H9 (cell line): ENCODE results near the gene CCM2L. TPM values are rescaled to one million over a fixed set of nuclear protein-coding genes. Genes with fewer than 3 reads are reported as not detected.

ENCODE experiments used
- DNase-seq: peaks from one replicate; pipeline ENCODE4 v3.0.0-alpha.2; 2017
- H2AFZ ChIP-seq: one replicate; pipeline ENCODE4 v1.6.1; 2013; ENCODE audit warnings: mild to moderate bottlenecking, low read length, control low read depth, moderate library complexity
- H2AK5ac ChIP-seq: 2 replicates; pipeline ENCODE4 v1.6.1; 2013; ENCODE audit warnings: low read length, control low read depth, mixed read lengths; ENCODE audit not compliant: insufficient read length
- H2BK120ac ChIP-seq: one replicate; pipeline ENCODE4 v1.6.1; 2013; ENCODE audit warnings: low read depth, mild to moderate bottlenecking, low read length, control low read depth, inconsistent platforms; ENCODE audit not compliant: poor library complexity, severe bottlenecking
- H2BK12ac ChIP-seq: 2 replicates; pipeline ENCODE4 v1.6.1; 2013; ENCODE audit warnings: low read length, control low read depth, mixed read lengths, low read depth; ENCODE audit not compliant: insufficient read length
- H2BK15ac ChIP-seq: 2 replicates; pipeline ENCODE4 v1.6.1; 2013; ENCODE audit warnings: low read depth, low read length, control low read depth
- H2BK20ac ChIP-seq: one replicate; pipeline ENCODE4 v1.6.1; 2013; ENCODE audit warnings: low read depth, mild to moderate bottlenecking, low read length, control low read depth, inconsistent platforms; ENCODE audit not compliant: poor library complexity, severe bottlenecking
- H2BK5ac ChIP-seq: 2 replicates; pipeline ENCODE4 v1.6.1; 2013; ENCODE audit warnings: low read length, control low read depth, mixed read lengths; ENCODE audit not compliant: insufficient read length
- H3K14ac ChIP-seq: 2 replicates; pipeline ENCODE4 v1.6.1; 2013; ENCODE audit warnings: low read length, control low read depth; ENCODE audit not compliant: insufficient read depth
- H3K18ac ChIP-seq: 2 replicates; pipeline ENCODE4 v1.6.1; 2013; ENCODE audit warnings: low read depth, mild to moderate bottlenecking, mixed read lengths, low read length, control low read depth; ENCODE audit not compliant: insufficient read length
- H3K23ac ChIP-seq: 2 replicates; pipeline ENCODE4 v1.6.1; 2013; ENCODE audit warnings: low read length, control low read depth, mixed read lengths, low read depth; ENCODE audit not compliant: insufficient read length
- H3K23me2 ChIP-seq: 2 replicates; pipeline ENCODE4 v1.6.1; 2013; ENCODE audit warnings: low read depth, mild to moderate bottlenecking, mixed read lengths, low read length, control low read depth; ENCODE audit not compliant: insufficient read length, poor library complexity, severe bottlenecking
- H3K27ac ChIP-seq: 2 replicates; pipeline ENCODE4 v1.5.1; 2013; ENCODE audit warnings: low read length, control low read depth, mixed read lengths, low read depth; ENCODE audit not compliant: insufficient read length
- H3K27me3 ChIP-seq: 2 replicates; pipeline ENCODE4 v1.6.1; 2013; ENCODE audit warnings: low read length, control low read depth, inconsistent platforms; ENCODE audit not compliant: insufficient read depth
- H3K4ac ChIP-seq: 2 replicates; pipeline ENCODE4 v1.6.1; 2013; ENCODE audit warnings: low read depth, mild to moderate bottlenecking, control low read depth, inconsistent platforms, low read length, moderate library complexity
- H3K4me1 ChIP-seq: 2 replicates; pipeline ENCODE4 v1.6.1; 2013; ENCODE audit warnings: low read length, control low read depth, inconsistent platforms; ENCODE audit not compliant: insufficient read depth
- H3K4me2 ChIP-seq: 2 replicates; pipeline ENCODE4 v1.6.1; 2013; ENCODE audit warnings: low read length, control low read depth, mixed read lengths; ENCODE audit not compliant: insufficient read length, insufficient read depth
- H3K56ac ChIP-seq: 2 replicates; pipeline ENCODE4 v1.6.1; 2013; ENCODE audit warnings: low read depth, mild to moderate bottlenecking, mixed read lengths, low read length, control low read depth; ENCODE audit not compliant: insufficient read length
- H3K79me1 ChIP-seq: 2 replicates; pipeline ENCODE4 v1.6.1; 2013; ENCODE audit warnings: low read depth, mild to moderate bottlenecking, moderate library complexity, low read length, control low read depth, inconsistent platforms; ENCODE audit not compliant: insufficient read depth, poor library complexity, severe bottlenecking
- H3K79me2 ChIP-seq: 2 replicates; pipeline ENCODE4 v1.6.1; 2013; ENCODE audit warnings: low read length, control low read depth, inconsistent platforms; ENCODE audit not compliant: insufficient read depth
- H3K9ac ChIP-seq: 2 replicates; pipeline ENCODE4 v1.6.1; 2013; ENCODE audit warnings: low read length, control low read depth, mixed read lengths; ENCODE audit not compliant: insufficient read length; ENCODE audit errors: extremely low read depth
- H3K9me3 ChIP-seq: one replicate; pipeline ENCODE4 v1.6.1; 2013; ENCODE audit warnings: low read depth, low read length, inconsistent platforms; ENCODE audit not compliant: control insufficient read depth
- H3T11ph ChIP-seq: one replicate; pipeline ENCODE4 v1.6.1; 2013; ENCODE audit warnings: mild to moderate bottlenecking, low read length, control low read depth, inconsistent platforms
- H4K20me1 ChIP-seq: one replicate; pipeline ENCODE4 v1.6.1; 2013; ENCODE audit not compliant: control insufficient read depth, insufficient read length, insufficient read depth
- H4K5ac ChIP-seq: 2 replicates; pipeline ENCODE4 v1.6.1; 2013; ENCODE audit warnings: low read depth, mild to moderate bottlenecking, mixed read lengths, low read length, control low read depth; ENCODE audit not compliant: insufficient read length
- H4K8ac ChIP-seq: replicated peaks from 2 replicates; pipeline ENCODE4 v1.6.1; 2013; ENCODE audit warnings: low read length, control low read depth, mixed read lengths, low read depth; ENCODE audit not compliant: insufficient read length
- H4K91ac ChIP-seq: 2 replicates; pipeline ENCODE4 v1.6.1; 2013; ENCODE audit warnings: low read depth, mild to moderate bottlenecking, moderate library complexity, mixed read lengths, low read length, control low read depth; ENCODE audit not compliant: insufficient read length
- H3K27ac Mint-ChIP-seq, 3 experiments: 2 replicates in 2 of 3; 3 replicates in 1 of 3; pipeline ENCODE4 v1.8.0; 2020 to 2021; ENCODE audit warnings: mixed read lengths in 3 of 3, mild to moderate bottlenecking in 1 of 3, moderate library complexity in 1 of 3
- H3K27me3 Mint-ChIP-seq: 2 replicates; pipeline ENCODE4 v1.8.0; 2021; ENCODE audit warnings: low read depth, mild to moderate bottlenecking, moderate library complexity, mixed read lengths
- H3K36me3 Mint-ChIP-seq, 3 experiments: 2 replicates in 2 of 3; 3 replicates in 1 of 3; pipeline ENCODE4 v1.8.0; 2020 to 2021; ENCODE audit warnings: low read depth in 3 of 3, mixed read lengths in 3 of 3; ENCODE audit not compliant: insufficient read depth in 1 of 3
- H3K4me1 Mint-ChIP-seq, 2 experiments: 2 replicates each; pipeline ENCODE4 v1.8.0; 2020; ENCODE audit warnings: mixed read lengths in 2 of 2
- H3K4me3 Mint-ChIP-seq, 2 experiments: 2 replicates in 1 of 2; 3 replicates in 1 of 2; pipeline ENCODE4 v1.8.0; 2020 to 2021; ENCODE audit warnings: mild to moderate bottlenecking in 2 of 2, mixed read lengths in 2 of 2, moderate library complexity in 1 of 2
- H3K9me3 Mint-ChIP-seq, 2 experiments: 2 replicates in 1 of 2; 3 replicates in 1 of 2; pipeline ENCODE4 v1.8.0; 2020; ENCODE audit warnings: mild to moderate bottlenecking in 2 of 2, mixed read lengths in 2 of 2, moderate library complexity in 1 of 2
- CTCF ChIP-seq: fragments of 200-600 bp; sonication (generic); conservative IDR thresholded peaks from 3 replicates; pipeline ENCODE4 v1.8.0; 2021; ENCODE audit warnings: antibody characterized with exemption, mild to moderate bottlenecking
- total RNA-seq: library from RNA; stranded (reverse); gene quantifications from 2 replicates; pipeline ENCODE4 v1.2.1, GENCODE V29; 2021

CCM2L gene
- total RNA-seq, 1 experiment from 2014 or later, result 4.6 TPM

GRCh38 chr20:32078791-32079190 lies 68.6 kb downstream of the CCM2L start:
- Mint-ChIP-seq H3K4me1 (peaks cover 3 to 6% of the 10 kb centered on the region in 2 experiments; a peak in 2 of 4 replicates), H3K27ac (0 out of 7 replicates have a peak overlapping the region, but pooled peaks of 1 of the 3 experiments have one; percentile 62), H3K36me3 (no peaks in the 10 kb centered on the region; a peak in 1 of 7 replicates), H3K27me3 (peaks cover 21% of the 10 kb centered on the region), H3K4me3 (no peak overlapping the region), H3K9me3 (no peaks in the 10 kb centered on the region)
- Histone ChIP-seq H3K18ac (no peak overlapping the region), H2BK20ac (no peak overlapping the region), H4K91ac (no peak overlapping the region), H2AFZ (no peak overlapping the region), H3K56ac (no peak overlapping the region), H3K4me2 (no peak overlapping the region), H2AK5ac (no peak overlapping the region), H3K79me1 (no peaks in the 10 kb centered on the region), H3T11ph (no peak overlapping the region), H2BK12ac (no peak overlapping the region), H4K8ac (no peak overlapping the region), H4K5ac (no peak overlapping the region), H3K9ac (no peak overlapping the region), H3K23me2 (no peaks in the 10 kb centered on the region), H3K27me3 (no peaks in the 10 kb centered on the region), H3K79me2 (no peaks in the 10 kb centered on the region), H3K23ac (no peak overlapping the region), H2BK15ac (no peak overlapping the region), H3K4ac (no peak overlapping the region), H3K27ac (no peak overlapping the region), H2BK120ac (no peak overlapping the region), H3K4me1 (no peaks in the 10 kb centered on the region), H3K14ac (no peak overlapping the region), H4K20me1 (no peaks in the 10 kb centered on the region), H2BK5ac (no peak overlapping the region), H3K9me3 (no peaks in the 10 kb centered on the region)
- TF ChIP-seq CTCF, result no peak
- DNase-seq, result no peak
